OCI-LY7 (cell line): ENCODE data around the gene CFAP74. TPM values are rescaled to one million over a fixed set of nuclear protein-coding genes. Genes with fewer than 3 reads are reported as not detected.

Experiments used
- BruUV-seq: library from RNA; stranded (reverse); fragments of 400-500 nt; replicated peaks from 2 replicates; lab custom pipeline; 2021; lab: Mats Ljungman, UMichigan
- CTCF ChIA-PET: fragments of 300-600 bp; sonication (Branson Sonifier 250); formaldehyde crosslinking; loops from one replicate; lab custom pipeline; 2022; ENCODE audit warnings: antibody characterized with exemption; ENCODE audit not compliant: unreplicated experiment; lab: Charles Lee
- POLR2A ChIA-PET: fragments of 300-600 bp; sonication (Branson Sonifier 250); formaldehyde crosslinking; loops from one replicate; lab custom pipeline; 2022; ENCODE audit warnings: antibody characterized with exemption; lab: Charles Lee
- DNase-seq: peaks from one replicate; pipeline ENCODE4 v3.0.0-alpha.2; 2015; ENCODE audit warnings: low spot score
- H2AFZ ChIP-seq: fragments of 200-600 bp; sonication (generic), shearing (Covaris generic); 2 replicates; pipeline ENCODE4 v1.6.1; 2014; ENCODE audit warnings: mild to moderate bottlenecking, antibody characterized with exemption, low read length, moderate library complexity
- H3K27ac ChIP-seq: fragments of 200-600 bp; sonication (generic); 2 replicates; pipeline ENCODE4 v1.5.1; 2014; ENCODE audit warnings: mixed run types, low read depth, mild to moderate bottlenecking, moderate library complexity, low read length, inconsistent platforms; ENCODE audit not compliant: poor library complexity, severe bottlenecking
- H3K36me3 ChIP-seq: fragments of 200-600 bp; sonication (generic); 2 replicates; pipeline ENCODE4 v1.6.1; 2014; ENCODE audit warnings: mild to moderate bottlenecking, antibody characterized with exemption, low read length, moderate library complexity, mixed read lengths; ENCODE audit not compliant: insufficient read depth
- H3K4me1 ChIP-seq: fragments of 200-600 bp; sonication (generic); 2 replicates; pipeline ENCODE4 v1.5.1; 2014; ENCODE audit warnings: mild to moderate bottlenecking, low read length; ENCODE audit not compliant: insufficient read depth, poor library complexity, severe bottlenecking
- H3K4me2 ChIP-seq: fragments of 200-600 bp; sonication (generic); 2 replicates; pipeline ENCODE4 v1.6.1; 2014; ENCODE audit warnings: mild to moderate bottlenecking, low read length
- H3K4me3 ChIP-seq: fragments of 200-600 bp; sonication (generic); 2 replicates; pipeline ENCODE4 v1.5.1; 2014; ENCODE audit warnings: mild to moderate bottlenecking, low read depth, low read length; ENCODE audit not compliant: poor library complexity, severe bottlenecking
- H3K79me2 ChIP-seq: fragments of 200-600 bp; sonication (generic); 2 replicates; pipeline ENCODE4 v1.6.1; 2016; ENCODE audit warnings: low read depth, mild to moderate bottlenecking, low read length, moderate library complexity, mixed read lengths; ENCODE audit not compliant: insufficient read depth
- H3K9me2 ChIP-seq: fragments of 200-600 bp; sonication (generic); 2 replicates; pipeline ENCODE4 v1.6.1; 2016; ENCODE audit warnings: mild to moderate bottlenecking, low read length, mixed read lengths; ENCODE audit not compliant: insufficient read depth
- H3K9me3 ChIP-seq: fragments of 200-600 bp; sonication (generic); 2 replicates; pipeline ENCODE4 v1.6.1; 2014; ENCODE audit warnings: mild to moderate bottlenecking, mixed run types, low read length, mixed read lengths
- H4K20me1 ChIP-seq: fragments of 200-600 bp; sonication (generic); 2 replicates; pipeline ENCODE4 v1.6.1; 2014; ENCODE audit warnings: mild to moderate bottlenecking, antibody characterized with exemption, low read length, moderate library complexity, mixed read lengths; ENCODE audit not compliant: insufficient read depth
- EZH2phosphoT487 ChIP-seq: fragments of 200-600 bp; sonication (generic); IDR thresholded peaks from 2 replicates; pipeline ENCODE4 v1.6.1; 2018; ENCODE audit warnings: low read depth, borderline replicate concordance, mild to moderate bottlenecking, mixed run types, antibody characterized with exemption, low read length, moderate library complexity, mixed read lengths
- intact Hi-C: fragments of 100-400 bp; cut with micrococcal nuclease; formaldehyde crosslinking; loops from one replicate; pipeline ENCODE4 v1.10.0; 2022; ENCODE audit not compliant: unreplicated experiment
- total RNA-seq, 2 experiments: library from RNA; depleted of rRNA in 1 of 2; stranded (reverse); fragments of >200 nt in 1 of 2; shearing (Covaris generic) in 1 of 2; gene quantifications; 2 replicates each; pipeline ENCODE4 v1.2.3, GENCODE V29; 2014 to 2022
- TF ChIP-seq, protein P1 (sequence below): fragments of 200-600 bp; sonication (generic); conservative IDR thresholded peaks from 2 replicates; pipeline ENCODE4 v1.5.1; 2014; ENCODE audit warnings: mild to moderate bottlenecking, antibody characterized with exemption, low read length, moderate library complexity, mixed read lengths

CFAP74 gene
- total RNA-seq, 2 experiments from 2014 or later = not detected

DNA sequence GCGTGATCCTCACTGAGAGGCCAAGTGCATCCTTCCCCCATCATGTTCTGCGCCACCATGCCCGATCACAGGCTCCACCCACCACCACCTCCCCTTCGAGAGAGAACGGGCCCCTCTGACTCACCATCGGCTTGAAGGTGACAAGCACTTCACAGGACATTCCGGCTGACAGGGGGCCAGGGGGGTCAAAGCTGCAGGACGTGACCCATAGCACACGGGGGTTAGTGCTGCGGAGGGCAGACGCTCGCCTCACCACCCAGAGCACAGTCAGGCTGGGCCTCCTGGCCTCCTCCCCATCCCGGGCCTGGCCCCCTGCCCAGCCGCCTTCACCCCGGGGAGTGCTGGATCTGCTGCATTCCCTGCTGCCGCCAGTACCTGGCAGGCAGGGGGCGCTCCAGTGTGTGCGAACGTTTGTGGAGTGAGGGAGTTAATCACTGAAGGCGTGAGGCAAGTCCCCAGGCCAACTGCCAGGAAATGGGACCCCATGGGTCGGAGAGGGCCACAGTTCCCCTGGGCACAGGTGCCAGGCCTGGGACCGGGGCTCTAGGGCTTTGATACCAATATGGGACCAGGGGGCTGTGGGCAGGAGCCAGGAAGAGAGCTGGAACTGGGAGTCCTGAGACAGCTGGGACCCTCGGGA, 43.6 kb downstream of the CFAP74 start:
- no peak overlapping the region for H3K27ac ChIP-seq
- H2AFZ ChIP-seq = no peak overlapping the region
- intact Hi-C loops = loop anchor here (1.0 kb wide), 1 partner anchor 86 kb away; no protein-coding TSS in a partner anchor

DNA sequence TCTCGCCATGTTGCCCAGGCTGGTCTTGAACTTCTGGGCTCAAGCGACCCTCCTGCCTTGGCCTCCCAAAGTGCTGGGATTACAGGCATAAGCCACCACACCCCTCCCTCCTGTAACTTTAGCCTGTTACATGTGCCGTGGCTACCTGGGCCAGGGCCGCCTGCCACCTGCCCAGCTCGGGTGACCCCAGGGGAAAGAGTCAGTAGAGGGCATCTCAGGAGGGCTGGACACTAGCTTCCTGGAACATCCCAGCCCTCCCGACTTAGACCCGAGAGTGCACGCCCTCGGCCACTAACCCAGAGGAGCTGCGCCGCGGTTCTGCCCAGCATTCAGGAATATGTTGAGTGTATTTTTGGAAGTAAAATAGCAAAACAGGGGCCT, 44.1 kb downstream of the CFAP74 start:
- no peaks in the 10 kb centered on the region for H3K36me3 ChIP-seq
- no peaks in the 10 kb centered on the region for H3K9me2 ChIP-seq
- no peak overlapping the region for H3K4me2 ChIP-seq
- no peaks in the 10 kb centered on the region for H3K79me2 ChIP-seq
- TF ChIP-seq, protein P1, sequence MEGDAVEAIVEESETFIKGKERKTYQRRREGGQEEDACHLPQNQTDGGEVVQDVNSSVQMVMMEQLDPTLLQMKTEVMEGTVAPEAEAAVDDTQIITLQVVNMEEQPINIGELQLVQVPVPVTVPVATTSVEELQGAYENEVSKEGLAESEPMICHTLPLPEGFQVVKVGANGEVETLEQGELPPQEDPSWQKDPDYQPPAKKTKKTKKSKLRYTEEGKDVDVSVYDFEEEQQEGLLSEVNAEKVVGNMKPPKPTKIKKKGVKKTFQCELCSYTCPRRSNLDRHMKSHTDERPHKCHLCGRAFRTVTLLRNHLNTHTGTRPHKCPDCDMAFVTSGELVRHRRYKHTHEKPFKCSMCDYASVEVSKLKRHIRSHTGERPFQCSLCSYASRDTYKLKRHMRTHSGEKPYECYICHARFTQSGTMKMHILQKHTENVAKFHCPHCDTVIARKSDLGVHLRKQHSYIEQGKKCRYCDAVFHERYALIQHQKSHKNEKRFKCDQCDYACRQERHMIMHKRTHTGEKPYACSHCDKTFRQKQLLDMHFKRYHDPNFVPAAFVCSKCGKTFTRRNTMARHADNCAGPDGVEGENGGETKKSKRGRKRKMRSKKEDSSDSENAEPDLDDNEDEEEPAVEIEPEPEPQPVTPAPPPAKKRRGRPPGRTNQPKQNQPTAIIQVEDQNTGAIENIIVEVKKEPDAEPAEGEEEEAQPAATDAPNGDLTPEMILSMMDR = no peak
- no peak for TF ChIP-seq EZH2phosphoT487
- no peak for DNase-seq
- no peak overlapping the region for H2AFZ ChIP-seq
- H4K20me1 ChIP-seq = no peaks in the 10 kb centered on the region
- ChIA-PET POLR2A (no interaction called here), CTCF (no interaction called here)
- no TSS peak for BruUV-seq
- intact Hi-C loops = no loop called here
- H3K27ac ChIP-seq = no peak overlapping the region
- H3K4me3 ChIP-seq = no peak overlapping the region
- no peaks in the 10 kb centered on the region for H3K9me3 ChIP-seq
- H3K4me1 ChIP-seq = no peaks in the 10 kb centered on the region

More for the DNA sequence above, 43.6 kb downstream of the CFAP74 start:
- H3K4me2 ChIP-seq = no peak overlapping the region
- CTCF ChIA-PET = interaction anchor here (0.8 kb wide), 1 partner anchor 84 kb away, joined by 5 read pairs; no protein-coding TSS in a partner anchor
- POLR2A ChIA-PET = no interaction called here
- H4K20me1 ChIP-seq = no peaks in the 10 kb centered on the region
- H3K4me3 ChIP-seq = no peak overlapping the region
- H3K36me3 ChIP-seq = no peaks in the 10 kb centered on the region
- BruUV-seq = no TSS peak
- no peaks in the 10 kb centered on the region for H3K79me2 ChIP-seq
- TF ChIP-seq EZH2phosphoT487 = no peak
- TF ChIP-seq, protein P1 = peak; percentile 89
- H3K9me2 ChIP-seq = no peaks in the 10 kb centered on the region
- H3K9me3 ChIP-seq = no peaks in the 10 kb centered on the region
- no peaks in the 10 kb centered on the region for H3K4me1 ChIP-seq
- DNase-seq = peak; percentile 76

DNA sequence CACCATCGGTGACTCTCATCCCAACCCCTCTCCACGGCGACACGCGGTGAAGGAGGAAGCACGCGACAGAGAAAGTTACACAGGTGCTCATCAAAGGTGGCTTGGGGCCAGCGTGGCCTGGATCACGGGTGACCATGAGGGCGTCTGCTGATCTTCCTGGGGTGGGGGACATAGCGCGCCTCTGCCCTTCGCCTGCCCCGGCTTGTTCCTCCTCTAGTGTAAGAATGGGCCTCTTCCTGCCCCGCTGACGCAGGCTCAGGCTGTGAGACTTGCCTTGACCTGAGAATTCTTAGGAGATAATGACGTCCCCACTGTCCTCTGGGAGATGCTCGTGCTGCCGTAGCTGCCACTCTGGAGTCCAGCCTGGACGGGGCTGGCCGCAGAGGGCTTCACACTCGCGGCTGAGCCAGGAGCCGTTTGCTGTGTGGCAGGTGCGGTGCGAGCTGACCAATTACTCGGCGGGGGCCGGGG, 45.5 kb downstream of the CFAP74 start:
- ChIA-PET POLR2A (no interaction called here), CTCF (no interaction called here)
- Histone ChIP-seq H3K79me2 (no peaks in the 10 kb centered on the region), H3K4me1 (no peaks in the 10 kb centered on the region), H3K9me2 (no peaks in the 10 kb centered on the region), H3K36me3 (no peaks in the 10 kb centered on the region), H3K9me3 (no peaks in the 10 kb centered on the region), H4K20me1 (no peaks in the 10 kb centered on the region), H2AFZ (no peak overlapping the region), H3K4me3 (no peak overlapping the region), H3K27ac (no peak overlapping the region), H3K4me2 (no peak overlapping the region)
- TF ChIP-seq, protein P1 = no peak
- TF ChIP-seq EZH2phosphoT487 = no peak
- intact Hi-C loops = no loop called here
- no peak for DNase-seq
- no TSS peak for BruUV-seq
